Frontal cortex (tissue), 4 donors: Measurements from ENCODE around the gene DROSHA. TPM values are rescaled to one million over a fixed set of nuclear protein-coding genes. Genes with fewer than 3 reads are reported as not detected.
"Not testable (repeated sequence)": the region's sequence is repeated elsewhere in the genome, so short reads cannot be mapped to it uniquely, and the experiment has no call there.

ENCODE experiments used
- DNase-seq, 2 donors: peaks; one replicate each; pipeline ENCODE4 v3.0.0; 2012; ENCODE audit warnings: low spot score in 2 of 2
- FAIRE-seq: peaks from 2 replicates; lab custom pipeline; 2012; peaks lifted over from hg19 to GRCh38; lab: Jason Lieb, UNC
- total RNA-seq: library from RNA; depleted of rRNA; stranded (reverse); fragments of >200 nt; gene quantifications from one replicate; pipeline ENCODE4 v1.2.3, GENCODE V29; 2014
- donor health status: control.
- donor health status: control.
- donor health status: control.

The DROSHA gene, protein sequence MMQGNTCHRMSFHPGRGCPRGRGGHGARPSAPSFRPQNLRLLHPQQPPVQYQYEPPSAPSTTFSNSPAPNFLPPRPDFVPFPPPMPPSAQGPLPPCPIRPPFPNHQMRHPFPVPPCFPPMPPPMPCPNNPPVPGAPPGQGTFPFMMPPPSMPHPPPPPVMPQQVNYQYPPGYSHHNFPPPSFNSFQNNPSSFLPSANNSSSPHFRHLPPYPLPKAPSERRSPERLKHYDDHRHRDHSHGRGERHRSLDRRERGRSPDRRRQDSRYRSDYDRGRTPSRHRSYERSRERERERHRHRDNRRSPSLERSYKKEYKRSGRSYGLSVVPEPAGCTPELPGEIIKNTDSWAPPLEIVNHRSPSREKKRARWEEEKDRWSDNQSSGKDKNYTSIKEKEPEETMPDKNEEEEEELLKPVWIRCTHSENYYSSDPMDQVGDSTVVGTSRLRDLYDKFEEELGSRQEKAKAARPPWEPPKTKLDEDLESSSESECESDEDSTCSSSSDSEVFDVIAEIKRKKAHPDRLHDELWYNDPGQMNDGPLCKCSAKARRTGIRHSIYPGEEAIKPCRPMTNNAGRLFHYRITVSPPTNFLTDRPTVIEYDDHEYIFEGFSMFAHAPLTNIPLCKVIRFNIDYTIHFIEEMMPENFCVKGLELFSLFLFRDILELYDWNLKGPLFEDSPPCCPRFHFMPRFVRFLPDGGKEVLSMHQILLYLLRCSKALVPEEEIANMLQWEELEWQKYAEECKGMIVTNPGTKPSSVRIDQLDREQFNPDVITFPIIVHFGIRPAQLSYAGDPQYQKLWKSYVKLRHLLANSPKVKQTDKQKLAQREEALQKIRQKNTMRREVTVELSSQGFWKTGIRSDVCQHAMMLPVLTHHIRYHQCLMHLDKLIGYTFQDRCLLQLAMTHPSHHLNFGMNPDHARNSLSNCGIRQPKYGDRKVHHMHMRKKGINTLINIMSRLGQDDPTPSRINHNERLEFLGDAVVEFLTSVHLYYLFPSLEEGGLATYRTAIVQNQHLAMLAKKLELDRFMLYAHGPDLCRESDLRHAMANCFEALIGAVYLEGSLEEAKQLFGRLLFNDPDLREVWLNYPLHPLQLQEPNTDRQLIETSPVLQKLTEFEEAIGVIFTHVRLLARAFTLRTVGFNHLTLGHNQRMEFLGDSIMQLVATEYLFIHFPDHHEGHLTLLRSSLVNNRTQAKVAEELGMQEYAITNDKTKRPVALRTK (N-terminal part only)
- 59.5 TPM for total RNA-seq

DNA sequence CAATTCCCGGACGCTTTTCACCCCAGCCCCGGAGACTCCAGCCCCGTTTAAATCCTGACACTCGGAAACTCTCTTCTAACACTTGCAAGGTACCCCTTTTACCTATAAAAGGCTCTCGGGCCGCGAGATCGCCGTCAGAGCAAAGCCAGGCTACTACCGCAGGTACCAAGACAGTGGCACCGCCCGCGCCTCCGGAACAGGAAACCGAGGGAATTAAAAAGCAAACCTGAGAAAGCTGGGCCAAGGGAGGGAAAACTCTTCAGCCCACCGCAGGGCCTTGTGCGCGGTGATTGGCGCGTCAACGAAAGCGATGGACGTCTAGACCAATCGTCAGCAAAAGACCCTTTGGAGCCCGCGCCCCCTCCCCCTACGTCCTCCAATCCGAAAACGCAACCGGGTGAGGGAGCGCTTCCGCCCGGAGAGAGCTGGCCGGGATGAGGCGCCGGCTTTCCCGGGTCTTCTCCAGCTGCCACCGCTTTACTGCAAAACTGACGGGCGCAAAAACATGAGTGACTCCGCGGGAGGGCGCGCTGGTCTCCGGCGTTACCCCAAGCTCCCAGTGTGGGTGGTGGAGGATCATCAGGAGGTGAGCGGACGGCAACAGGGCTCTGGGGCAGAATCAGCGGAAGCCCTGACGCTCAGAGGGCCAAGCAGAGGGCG is at the start of gene DROSHA, which contains the start of gene C5orf22:
Gene DROSHA, minus strand, starts transcription at position 206 of the 660 bp plus-strand sequence. CDS start 3,034 bp downstream, outside the sequence.
Gene C5orf22, plus strand, starts transcription at position 414 of the 660 bp plus-strand sequence. Its CDS starts 92 bp downstream, at position 506.
- peak; percentile 47 for FAIRE-seq

DNA sequence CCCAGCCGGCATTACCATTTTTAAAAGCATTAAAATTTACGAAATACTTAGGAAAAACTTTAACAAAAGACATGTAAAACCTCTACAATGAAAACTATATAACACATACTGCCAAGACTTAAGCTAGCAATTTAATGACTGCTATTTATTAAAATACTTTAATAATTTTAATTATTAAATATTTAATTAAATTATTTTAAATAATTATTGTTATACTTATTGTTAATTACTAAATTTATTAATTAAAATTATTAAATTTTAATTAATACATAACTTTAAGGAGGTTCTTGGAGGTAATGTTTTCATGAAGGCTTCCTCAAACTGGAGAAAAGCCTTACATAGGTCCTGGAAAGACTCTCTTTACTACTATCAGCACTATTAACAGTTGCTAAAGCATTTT is 47.7 kb upstream of the DROSHA start:
- DNase-seq (no peak), FAIRE-seq (peak; percentile 79)

More for the DNA sequence above, at the start of gene DROSHA, which contains the start of gene C5orf22:
- peak; percentile 76 to 91 for DNase-seq

DNA sequence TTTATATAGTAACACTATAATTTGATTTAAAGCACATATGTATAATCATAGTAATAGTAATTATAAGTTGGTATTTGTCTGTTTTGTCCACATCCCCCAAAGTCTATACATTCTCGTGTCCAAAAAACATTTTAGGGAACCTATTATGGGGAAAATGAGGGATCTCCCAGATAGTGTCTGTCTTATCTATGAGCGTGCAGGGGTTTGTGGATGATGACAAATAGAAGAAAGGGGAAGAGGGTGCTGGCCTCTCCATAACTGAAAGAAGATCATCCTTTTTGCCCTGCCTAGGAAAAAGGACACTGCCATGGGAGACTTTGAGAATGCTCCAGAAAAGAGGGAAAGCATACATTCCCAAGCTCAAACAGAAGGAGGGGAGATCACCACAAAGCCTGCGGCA is 45.5 kb upstream of the DROSHA start:
- FAIRE-seq, result no peak

GRCh38 chr5:31574772-31575171 is 42.9 kb upstream of the DROSHA start:
- DNase-seq, result no peak
- no peak for FAIRE-seq

More for the DNA sequence above, 45.5 kb upstream of the DROSHA start:
- DNase-seq, result no peak

DNA sequence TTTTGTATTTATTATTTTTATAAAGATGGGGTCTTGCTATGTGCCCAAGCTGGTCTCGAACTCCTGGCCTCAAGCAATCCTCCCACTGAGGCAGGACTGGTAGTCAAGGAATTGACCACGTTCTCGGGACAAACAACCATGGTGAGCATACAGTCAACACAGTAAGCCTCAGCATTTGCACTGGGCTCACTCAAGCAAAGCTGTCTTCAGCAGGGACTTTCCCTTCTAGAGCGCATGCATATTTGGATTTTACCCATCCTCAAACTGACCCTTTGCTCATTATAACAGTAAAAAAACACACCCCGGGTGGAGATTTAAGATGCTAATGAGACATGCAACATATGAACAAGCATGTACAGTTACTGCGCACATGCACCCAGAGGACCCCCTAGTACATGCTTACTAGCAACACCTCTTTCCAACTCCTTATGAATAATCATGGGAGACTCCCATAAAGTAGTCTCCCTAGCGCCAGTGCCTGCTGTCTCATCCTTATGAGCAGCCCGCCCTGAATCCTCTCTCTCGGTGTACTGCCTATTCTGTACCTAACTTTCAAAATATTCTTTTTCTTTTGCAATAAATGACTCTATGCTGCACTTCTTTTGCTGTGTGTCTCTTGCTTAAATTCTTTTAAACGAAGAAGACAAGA is 41.7 kb upstream of the DROSHA start:
- DNase-seq (no peak), FAIRE-seq (no peak)

DNA sequence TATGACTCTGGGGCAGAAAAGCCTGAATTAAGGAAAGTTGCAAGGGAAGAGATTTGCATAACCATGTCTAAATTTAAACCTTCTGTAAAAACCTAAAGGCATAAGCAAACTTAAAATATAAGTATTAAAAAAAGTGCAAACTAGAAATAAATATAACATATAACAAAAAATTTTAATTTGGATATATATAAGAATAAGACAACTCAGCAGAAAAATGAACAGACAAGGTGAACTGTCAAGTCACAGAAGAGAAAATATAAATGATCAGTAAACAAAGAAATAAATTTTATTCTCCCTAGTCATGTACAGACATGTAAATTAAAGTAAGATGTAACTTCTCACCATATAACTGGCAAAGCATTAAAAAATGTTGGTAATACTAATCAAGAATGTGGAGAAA is 37.2 kb upstream of the DROSHA start:
- DNase-seq, result no peak
- no peak for FAIRE-seq

GRCh38 chr5:31568302-31568835 is 36.5 kb upstream of the DROSHA start:
- FAIRE-seq (no peak), DNase-seq (no peak)

DNA sequence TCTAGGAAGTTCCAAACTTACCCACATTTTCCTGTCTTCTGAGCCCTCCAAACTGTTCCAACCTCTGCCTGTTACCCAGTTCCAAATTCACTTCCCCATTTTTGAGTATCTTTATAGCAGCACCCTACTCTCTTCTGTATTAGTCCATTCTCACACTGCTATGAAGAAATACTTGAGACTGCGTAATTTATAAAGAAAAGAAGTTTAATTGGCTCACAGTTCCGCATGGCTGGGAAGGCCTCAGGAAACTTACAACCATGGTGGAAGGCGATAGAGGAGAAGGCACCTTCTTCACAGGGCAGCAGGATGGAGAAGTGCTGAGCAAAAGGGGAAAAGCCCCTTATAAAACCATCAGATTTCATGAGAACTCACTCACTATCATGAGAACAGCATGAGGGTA is 34.5 kb upstream of the DROSHA start:
- not testable (repeated sequence) for DNase-seq, FAIRE-seq

DNA sequence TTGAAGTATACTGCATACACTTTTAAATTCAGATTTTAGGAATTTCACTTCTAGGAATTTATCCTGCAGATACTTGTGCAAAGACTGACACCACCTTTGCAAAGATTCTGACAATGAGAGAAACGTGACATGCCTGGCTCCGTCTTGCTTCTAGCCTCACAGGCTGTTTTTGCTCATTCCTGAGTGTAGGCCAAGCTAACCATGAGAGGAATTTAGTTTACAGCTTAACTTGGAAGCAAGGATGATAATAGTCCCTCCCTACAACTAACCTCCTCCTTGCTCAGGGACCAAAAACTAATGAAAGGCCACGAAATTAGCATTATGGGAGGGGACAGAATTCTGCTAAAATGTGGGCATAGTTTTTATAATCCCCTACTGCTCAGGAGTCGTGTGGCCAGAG is 31.3 kb upstream of the DROSHA start:
- DNase-seq (no peak), FAIRE-seq (no peak)

- no peak for DNase-seq
- FAIRE-seq, result no peak
Measured at GRCh38 chr5:31561946-31562345, 30.1 kb upstream of the DROSHA start.

GRCh38 chr5:31559942-31560341 is 28.0 kb upstream of the DROSHA start:
- FAIRE-seq (no peak), DNase-seq (no peak)

- DNase-seq, result no peak
- no peak for FAIRE-seq
Measured at GRCh38 chr5:31556461-31556860, 24.6 kb upstream of the DROSHA start.

- no peak for DNase-seq
- FAIRE-seq, result no peak
Measured at GRCh38 chr5:31554552-31554951, 22.7 kb upstream of the DROSHA start.

GRCh38 chr5:31553863-31554262 is 22.0 kb upstream of the DROSHA start:
- FAIRE-seq (no peak), DNase-seq (no peak)

DNA sequence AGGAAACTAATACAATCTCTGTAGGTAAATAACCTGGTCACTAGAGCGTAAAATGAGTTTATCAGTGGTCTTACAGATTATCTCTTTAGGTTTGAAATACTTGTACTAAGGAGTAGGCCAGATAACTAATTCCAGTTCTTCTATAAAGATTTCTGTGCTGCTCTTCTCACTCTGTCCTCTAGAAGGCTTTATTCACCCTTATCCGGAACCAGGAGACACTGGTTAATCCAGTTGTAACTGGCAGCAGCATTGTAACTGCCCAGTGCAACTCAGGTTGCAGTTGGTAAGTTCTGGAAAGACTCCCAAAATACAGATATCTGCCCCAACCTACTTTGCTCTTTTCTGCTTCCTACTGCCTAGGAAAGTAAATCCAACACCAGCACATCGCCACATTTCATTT is 20.0 kb upstream of the DROSHA start:
- DNase-seq, result no peak
- no peak for FAIRE-seq

DNA sequence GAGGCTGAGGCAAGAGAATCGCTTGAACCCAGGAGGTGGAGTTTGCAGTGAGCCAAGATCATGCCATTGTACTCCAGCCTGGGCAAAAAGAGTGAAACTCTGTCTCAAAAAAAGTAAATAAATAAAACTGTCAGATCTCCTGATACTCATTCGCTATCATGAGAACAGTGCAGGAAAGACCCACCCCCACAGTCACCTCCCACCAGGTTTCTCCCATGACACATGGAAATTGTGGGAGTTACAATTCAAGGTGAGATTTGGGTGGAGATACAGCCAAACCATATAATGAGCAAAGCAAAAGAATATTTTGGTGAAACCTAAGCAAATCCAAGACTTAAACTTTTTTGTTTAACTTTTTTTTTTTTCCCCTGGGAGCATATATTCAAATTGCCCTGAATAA is 17.2 kb upstream of the DROSHA start:
- not testable (repeated sequence) for DNase-seq, FAIRE-seq

DNA sequence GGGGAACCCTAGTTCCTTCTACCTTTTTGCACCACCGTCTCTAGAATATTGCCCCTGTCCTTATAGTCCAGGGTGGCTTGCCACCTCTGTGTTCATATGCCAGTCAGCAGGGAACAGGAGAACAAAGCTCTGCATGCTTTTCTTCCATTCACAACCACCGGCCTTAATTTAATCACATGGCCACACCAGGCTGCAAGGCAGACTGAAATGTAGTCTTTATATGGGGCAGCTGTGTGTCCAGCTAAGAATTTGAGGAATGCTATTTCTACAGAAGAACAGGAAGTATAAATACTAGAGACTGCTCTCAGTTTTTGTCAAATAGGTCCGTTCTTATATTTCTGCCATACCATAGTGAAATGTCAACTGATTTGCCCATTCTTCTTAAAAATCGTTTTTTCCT is 6.0 kb upstream of the DROSHA start:
- FAIRE-seq, result no peak

DNA sequence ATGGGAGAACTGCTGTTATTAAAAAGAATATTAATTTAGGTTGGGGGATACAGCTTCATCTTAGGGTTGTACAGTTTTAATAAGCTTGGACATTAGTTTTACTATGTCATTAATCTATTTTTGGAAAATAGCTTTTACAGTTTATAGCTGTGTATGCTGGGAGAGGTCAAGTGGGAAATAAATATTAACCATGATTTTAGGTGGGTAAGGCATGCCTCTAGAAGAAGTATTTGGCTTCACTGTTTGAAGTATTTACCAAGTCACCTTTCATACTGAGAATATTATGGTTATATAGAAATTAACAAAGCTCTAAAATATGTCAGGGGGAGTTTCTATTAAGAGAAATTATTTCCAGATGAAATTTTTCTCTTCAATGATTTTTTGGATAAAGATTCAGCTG is 5.5 kb upstream of the DROSHA start:
- DNase-seq, result no peak
- FAIRE-seq, result no peak

More for the DNA sequence above, 6.0 kb upstream of the DROSHA start:
- no peak for DNase-seq

DNA sequence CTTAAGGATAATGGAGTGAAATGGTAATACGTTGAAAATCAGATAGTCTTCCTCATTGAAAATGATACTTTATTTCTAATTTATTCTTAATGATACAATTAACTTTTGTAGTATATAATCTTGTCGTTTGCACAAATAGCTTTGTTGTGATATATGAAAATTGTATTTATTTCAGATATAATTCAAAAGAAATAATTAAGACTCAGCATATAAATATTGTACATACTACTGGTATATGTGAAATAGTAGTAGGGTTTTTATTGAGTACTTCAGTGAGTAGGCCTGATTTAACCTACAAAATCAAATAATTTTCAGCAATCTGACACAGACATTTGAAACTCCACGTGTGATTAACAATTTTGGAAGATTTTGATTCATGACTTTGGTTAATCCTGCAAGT is 5.0 kb upstream of the DROSHA start:
- DNase-seq, result no peak

More for the DNA sequence above, 5.0 kb upstream of the DROSHA start:
- FAIRE-seq, result peak; percentile 37
